ENCODE data around the gene FOCAD. TPM values are rescaled to one million over a fixed set of nuclear protein-coding genes. Genes with fewer than 3 reads are reported as not detected.

The FOCAD gene
- total RNA-seq, 8 experiments from 2014 or later, result 23.1 to 59.7 (median 43.2) TPM

DNA sequence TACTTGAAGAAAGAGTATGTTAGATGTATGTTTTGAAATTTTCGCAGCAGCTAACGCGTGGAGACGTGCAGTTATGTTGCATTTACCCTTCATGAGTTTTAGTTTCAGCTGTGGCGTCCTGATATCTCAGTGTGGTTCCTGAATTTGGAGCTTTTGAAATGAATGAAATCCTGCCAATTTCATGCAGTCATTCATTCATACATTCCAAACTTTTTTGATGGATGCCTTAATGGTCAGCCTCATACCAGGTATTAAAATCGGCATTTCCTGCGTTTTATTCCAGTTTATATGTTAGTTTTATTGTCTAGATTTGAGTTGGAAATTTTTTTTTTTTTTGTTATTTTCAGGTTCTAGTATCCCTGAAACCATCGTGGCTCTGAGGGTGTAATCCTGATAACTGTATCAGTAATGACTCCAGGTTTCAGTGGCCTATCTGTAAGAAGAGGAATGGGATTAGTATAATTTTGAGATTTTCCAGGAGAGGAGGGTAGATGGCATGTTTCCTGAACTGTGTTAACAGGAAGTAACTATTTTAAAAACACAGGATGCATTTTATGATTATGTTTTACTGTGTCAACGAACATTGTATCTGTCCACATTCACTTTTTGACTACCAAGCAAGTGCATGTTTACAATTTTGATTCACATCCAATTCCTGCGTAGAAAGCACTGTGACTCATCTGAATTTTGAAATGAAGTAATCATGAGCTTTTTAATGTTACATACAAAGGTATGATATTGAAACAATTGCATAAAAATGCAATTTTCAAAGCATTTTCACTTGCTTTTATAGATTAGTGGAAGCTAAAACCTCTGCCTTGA lies 1.0 kb downstream of the FOCAD start:
- peak overlapping the region; percentile 91 to 95 for H3K27ac ChIP-seq
- in situ Hi-C loops (cut with MboI; ENCODE audit: low pct_unique_long_range_greater_than_20kb in 2 of 9, low sequenced_read_pairs in 9 of 9, unreplicated experiment in 9 of 9), result no loop called here
- WGBS, 10 experiments, result 0 to 61% (median 12%) methylated on average over 1 to 10 of the region's 10 CpGs
- no peak for ATAC-seq (replicated peaks in 6 of 8)
- H3K4me3 ChIP-seq, result peak overlapping the region; percentile 59 to 83 (median 74)
- H3K4me1 ChIP-seq (replicated peaks in 1 of 2), result peaks cover 4 to 11% of the 10 kb centered on the region in 2 donors

DNA sequence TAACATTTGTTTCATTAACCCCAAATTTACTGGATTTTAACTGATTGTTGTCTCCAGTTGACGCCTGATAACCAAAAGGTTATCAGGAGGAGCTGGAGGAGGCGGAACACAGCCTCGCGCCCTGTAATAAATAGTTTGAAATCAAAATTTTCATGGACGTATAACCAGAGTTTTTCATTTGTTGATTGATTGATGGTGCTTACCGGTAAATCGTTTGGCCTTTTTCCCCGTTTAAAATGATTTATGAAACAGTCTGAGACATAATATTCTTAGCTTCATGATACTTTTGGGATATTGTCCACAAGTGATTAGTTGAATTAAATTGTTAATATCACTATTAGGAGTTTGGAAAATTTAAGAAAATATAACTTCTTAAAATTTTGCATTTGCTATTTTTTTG lies 1.7 kb downstream of the FOCAD start:
- Histone ChIP-seq H3K4me3 (peak overlapping the region in 2 of 5 donors; percentile 1 to 83), H3K27ac (no peak overlapping the region), H3K4me1 (replicated peaks in 1 of 2) (peaks cover 4 to 11% of the 10 kb centered on the region in 2 donors)
- no peak for ATAC-seq (replicated peaks in 6 of 8)
- in situ Hi-C loops (cut with MboI; ENCODE audit: low pct_unique_long_range_greater_than_20kb in 2 of 9, low sequenced_read_pairs in 9 of 9, unreplicated experiment in 9 of 9), result no loop called here
- 70 to 100% (median 82%) methylated on average over 3 to 8 of the region's 8 CpGs; no CpG with 5 or more reads in 1 of the 10 experiments for WGBS, 10 experiments

DNA sequence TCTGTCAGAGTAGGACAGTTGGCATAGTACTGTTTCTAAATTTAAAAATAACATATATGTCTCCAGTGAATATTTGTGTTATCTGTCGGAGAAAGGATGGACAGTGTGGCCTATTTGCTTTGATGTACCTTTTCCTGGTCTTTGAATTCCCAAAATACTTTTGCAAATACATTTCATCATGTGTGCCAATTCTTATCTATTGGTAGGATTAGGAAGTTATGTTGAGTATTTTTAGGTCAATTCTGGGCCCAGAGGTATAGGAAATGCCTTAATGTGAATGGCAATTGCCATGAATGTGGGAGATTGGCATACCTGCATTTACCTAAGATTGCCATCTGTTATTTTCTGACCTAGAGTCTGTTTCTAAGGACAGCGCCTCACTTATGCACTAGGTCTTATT lies 5.8 kb downstream of the FOCAD start:
- H3K27ac ChIP-seq, result no peak overlapping the region
- no peak overlapping the region for H3K4me3 ChIP-seq
- 85 to 100% (median 100%) methylated on average over 1 to 2 of the region's 2 CpGs; no CpG with 5 or more reads in 1 of the 10 experiments for WGBS, 10 experiments
- H3K4me1 ChIP-seq (replicated peaks in 1 of 2), result peaks cover 0 to 10% of the 10 kb centered on the region in 2 donors
- in situ Hi-C loops (cut with MboI; ENCODE audit: low pct_unique_long_range_greater_than_20kb in 2 of 9, low sequenced_read_pairs in 9 of 9, unreplicated experiment in 9 of 9), result no loop called here
- no peak for ATAC-seq (replicated peaks in 6 of 8)

DNA sequence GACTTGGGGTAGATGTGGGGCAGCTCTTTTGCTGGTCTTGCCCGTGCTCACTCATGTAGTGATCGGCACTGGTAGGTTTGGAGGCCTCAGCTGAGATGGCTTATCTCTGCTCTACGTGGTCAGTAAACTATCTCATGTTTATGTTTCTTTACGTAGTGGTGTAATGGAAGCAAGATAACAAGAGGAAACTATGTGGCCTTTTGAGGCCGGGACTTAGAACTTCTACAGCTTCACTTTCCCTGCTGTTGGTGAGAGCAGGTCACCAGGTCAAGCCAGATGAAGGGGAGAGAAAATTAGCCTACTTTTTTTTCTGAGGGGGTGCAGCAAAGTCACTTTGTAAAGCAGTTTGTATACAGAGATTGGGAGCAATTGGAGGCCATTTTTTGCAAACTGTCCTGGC lies 8.5 kb downstream of the FOCAD start:
- in situ Hi-C loops (cut with MboI; ENCODE audit: low pct_unique_long_range_greater_than_20kb in 2 of 9, low sequenced_read_pairs in 9 of 9, unreplicated experiment in 9 of 9), result no loop called here
- Histone ChIP-seq H3K27ac (no peak overlapping the region), H3K4me3 (no peak overlapping the region), H3K4me1 (replicated peaks in 1 of 2) (no peaks in the 10 kb centered on the region)
- 60 to 100% (median 83%) methylated on average over 2 to 4 of the region's 5 CpGs; no CpG with 5 or more reads in 2 of the 10 experiments for WGBS, 10 experiments
- ATAC-seq (replicated peaks in 6 of 8), result no peak

DNA sequence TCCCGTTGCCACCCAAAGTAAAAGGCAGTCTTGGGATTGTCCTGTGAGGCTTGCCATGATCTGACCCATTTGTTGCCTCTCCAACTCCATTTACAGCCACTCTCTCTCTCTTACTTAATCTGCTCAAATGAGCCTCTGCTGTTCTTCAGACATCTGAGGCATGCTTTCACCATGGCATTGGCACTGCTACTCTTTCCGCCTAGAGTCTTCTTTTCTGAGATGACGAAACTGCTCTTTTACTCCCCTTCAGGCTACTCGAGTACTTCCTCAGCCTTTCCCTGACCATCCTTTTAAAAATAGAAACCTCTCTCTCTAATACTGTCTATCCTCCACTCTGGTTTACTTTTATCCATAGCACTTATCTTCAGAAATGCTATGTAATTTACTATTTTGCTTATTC lies 9.0 kb downstream of the FOCAD start:
- no peak for ATAC-seq (replicated peaks in 6 of 8)
- no peak overlapping the region for H3K4me3 ChIP-seq
- no peaks in the 10 kb centered on the region for H3K4me1 ChIP-seq (replicated peaks in 1 of 2)
- no peak overlapping the region for H3K27ac ChIP-seq
- in situ Hi-C loops (cut with MboI; ENCODE audit: low pct_unique_long_range_greater_than_20kb in 2 of 9, low sequenced_read_pairs in 9 of 9, unreplicated experiment in 9 of 9), result no loop called here
- 80 to 100% (median 94%) methylated on average over 1 to 4 of the region's 4 CpGs; no CpG with 5 or more reads in 1 of the 10 experiments for WGBS, 10 experiments

DNA sequence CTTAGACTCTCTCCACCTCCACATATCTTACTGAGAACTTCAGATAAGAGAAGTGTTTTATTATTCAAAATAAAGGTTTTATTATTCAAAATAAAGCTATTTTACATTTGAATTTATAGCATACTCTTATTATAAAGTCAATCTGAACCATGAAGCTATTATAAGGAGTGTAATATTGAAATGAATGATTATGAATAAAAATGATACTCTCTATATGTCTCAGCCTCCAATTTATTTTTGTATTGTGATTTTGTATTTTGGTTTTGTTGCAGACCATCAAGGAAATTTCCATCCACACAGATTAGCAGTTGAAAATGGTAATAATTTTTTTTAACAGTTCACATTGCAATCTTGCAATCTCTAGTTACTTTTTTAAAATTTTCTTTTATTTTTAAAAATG lies 10.2 kb downstream of the FOCAD start:
- ATAC-seq (replicated peaks in 6 of 8), result no peak
- H3K4me1 ChIP-seq (replicated peaks in 1 of 2), result no peaks in the 10 kb centered on the region
- in situ Hi-C loops (cut with MboI; ENCODE audit: low pct_unique_long_range_greater_than_20kb in 2 of 9, low sequenced_read_pairs in 9 of 9, unreplicated experiment in 9 of 9), result no loop called here
- no peak overlapping the region for H3K27ac ChIP-seq
- no peak overlapping the region for H3K4me3 ChIP-seq

DNA sequence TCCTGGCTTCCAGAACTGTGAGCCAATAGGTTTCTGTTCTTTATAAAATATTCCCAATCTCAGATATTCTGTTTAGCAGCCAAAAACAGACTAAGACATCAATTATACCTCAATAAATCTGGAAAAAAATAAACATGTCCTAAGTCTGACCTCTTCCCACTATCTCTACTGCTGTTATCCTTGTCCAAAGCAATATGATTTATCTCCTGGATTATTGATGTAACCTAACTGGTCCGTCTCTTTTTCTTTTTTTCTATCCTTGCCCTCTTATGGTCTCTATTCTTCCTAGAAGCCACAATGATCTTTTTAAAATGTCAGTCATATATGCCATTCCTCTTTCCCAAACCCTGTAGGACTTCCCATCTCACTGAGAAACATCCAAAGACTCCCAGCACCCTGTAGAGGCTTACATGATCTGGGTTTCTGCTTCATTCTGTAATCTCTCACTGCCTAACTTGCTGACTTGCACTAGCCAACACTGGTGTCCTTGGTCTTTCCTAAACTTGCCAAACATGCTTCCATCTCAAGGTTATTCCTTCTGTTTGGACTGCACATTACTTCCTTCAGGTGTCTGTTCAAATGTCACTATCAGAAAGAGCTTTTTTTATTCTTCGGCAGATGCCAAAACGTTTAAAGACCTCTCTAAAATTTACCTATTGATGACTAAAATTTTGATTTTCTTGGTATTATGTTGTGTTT lies 13.1 kb downstream of the FOCAD start:
- in situ Hi-C loops (cut with MboI; ENCODE audit: low pct_unique_long_range_greater_than_20kb in 2 of 9, low sequenced_read_pairs in 9 of 9, unreplicated experiment in 9 of 9), result no loop called here
- WGBS, 10 experiments, result 58 to 100% (median 83%) methylated on average over 1 to 3 of the region's 3 CpGs; no CpG with 5 or more reads in 1 of the 10 experiments
- no peak overlapping the region for H3K27ac ChIP-seq
- ATAC-seq (replicated peaks in 6 of 8), result no peak
- peaks cover 3 to 5% of the 10 kb centered on the region in 2 donors for H3K4me1 ChIP-seq (replicated peaks in 1 of 2)
- no peak overlapping the region for H3K4me3 ChIP-seq

DNA sequence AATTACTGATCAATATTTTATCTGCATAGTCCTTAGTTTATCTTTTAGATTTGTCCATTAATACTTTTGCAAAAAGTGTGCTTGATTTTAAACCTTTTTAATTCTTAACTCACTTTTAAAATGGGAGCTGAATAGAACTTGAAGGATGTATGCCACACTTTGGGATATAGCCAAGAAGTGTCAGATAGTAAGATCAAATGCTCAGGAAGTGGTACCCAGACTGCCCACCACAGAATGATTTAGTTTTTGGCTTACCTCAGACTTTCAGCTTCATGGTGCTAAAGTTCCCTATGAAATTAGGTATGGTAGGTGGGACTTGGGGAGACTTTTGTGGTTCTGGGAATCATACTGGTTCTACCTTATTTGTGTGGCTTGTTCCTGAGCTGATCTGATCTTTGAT lies 14.7 kb downstream of the FOCAD start:
- in situ Hi-C loops (cut with MboI; ENCODE audit: low pct_unique_long_range_greater_than_20kb in 2 of 9, low sequenced_read_pairs in 9 of 9, unreplicated experiment in 9 of 9), result no loop called here
- Histone ChIP-seq H3K4me1 (replicated peaks in 1 of 2) (peaks cover 3 to 5% of the 10 kb centered on the region in 2 donors), H3K27ac (no peak overlapping the region), H3K4me3 (no peak overlapping the region)
- no peak for ATAC-seq (replicated peaks in 6 of 8)

DNA sequence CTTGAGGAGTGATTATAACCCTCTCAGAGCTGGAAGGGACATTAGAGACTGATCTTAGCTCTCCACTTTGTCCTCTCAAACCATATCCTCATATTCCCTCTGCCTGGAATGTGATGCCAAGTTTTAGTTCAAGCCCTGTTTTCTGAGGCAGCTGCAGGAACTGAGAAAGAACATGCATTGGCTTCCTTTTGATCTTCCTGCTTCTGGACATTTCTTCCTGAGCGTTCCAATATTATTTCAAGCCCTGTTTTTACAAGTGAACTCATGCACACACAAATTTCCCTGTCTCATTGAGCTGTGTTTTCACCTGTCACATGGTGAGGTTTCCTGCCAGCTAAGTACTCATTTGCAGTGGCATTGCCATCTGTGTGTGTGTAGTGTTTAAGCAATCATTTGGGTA lies 17.0 kb downstream of the FOCAD start:
- in situ Hi-C loops (cut with MboI; ENCODE audit: low pct_unique_long_range_greater_than_20kb in 2 of 9, low sequenced_read_pairs in 9 of 9, unreplicated experiment in 9 of 9), result no loop called here
- H3K4me3 ChIP-seq, result no peak overlapping the region
- peak in 4 of 8 experiments; percentile 29 to 49 (median 38) for ATAC-seq (replicated peaks in 6 of 8)

DNA sequence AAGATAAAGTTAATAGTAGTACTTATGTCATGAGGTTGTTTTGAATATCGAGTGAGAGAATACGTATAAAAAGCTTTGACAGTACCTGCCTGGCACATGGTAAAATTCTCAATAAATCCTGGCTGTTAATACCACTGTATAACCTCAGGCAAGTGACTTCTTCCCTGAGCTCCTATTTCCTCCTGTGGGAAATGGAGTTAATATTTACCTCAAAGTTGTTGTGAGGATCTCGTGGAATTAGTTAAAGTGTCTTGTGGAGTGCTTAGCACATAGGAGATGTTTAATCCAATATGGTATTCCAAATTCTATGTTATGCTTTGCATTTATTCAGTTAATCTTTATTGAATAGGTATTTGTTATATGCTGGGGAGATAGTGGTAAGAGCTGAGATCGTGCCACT lies 18.5 kb downstream of the FOCAD start:
- 80 to 100% (median 91%) methylated on average over 1 to 4 of the region's 4 CpGs; no CpG with 5 or more reads in 1 of the 10 experiments for WGBS, 10 experiments
- peaks cover 3 to 5% of the 10 kb centered on the region in 2 donors for H3K4me1 ChIP-seq (replicated peaks in 1 of 2)
- H3K4me3 ChIP-seq, result no peak overlapping the region
- ATAC-seq (replicated peaks in 6 of 8), result no peak
- no peak overlapping the region for H3K27ac ChIP-seq
- in situ Hi-C loops (cut with MboI; ENCODE audit: low pct_unique_long_range_greater_than_20kb in 2 of 9, low sequenced_read_pairs in 9 of 9, unreplicated experiment in 9 of 9), result no loop called here

More for the DNA sequence above, 17.0 kb downstream of the FOCAD start:
- 0 to 83% (median 50%) methylated on average over 1 of the region's 1 CpG; no CpG with 5 or more reads in 3 of the 10 experiments for WGBS, 10 experiments
- H3K27ac ChIP-seq, result no peak overlapping the region
- H3K4me1 ChIP-seq (replicated peaks in 1 of 2), result peaks cover 3 to 5% of the 10 kb centered on the region in 2 donors

DNA sequence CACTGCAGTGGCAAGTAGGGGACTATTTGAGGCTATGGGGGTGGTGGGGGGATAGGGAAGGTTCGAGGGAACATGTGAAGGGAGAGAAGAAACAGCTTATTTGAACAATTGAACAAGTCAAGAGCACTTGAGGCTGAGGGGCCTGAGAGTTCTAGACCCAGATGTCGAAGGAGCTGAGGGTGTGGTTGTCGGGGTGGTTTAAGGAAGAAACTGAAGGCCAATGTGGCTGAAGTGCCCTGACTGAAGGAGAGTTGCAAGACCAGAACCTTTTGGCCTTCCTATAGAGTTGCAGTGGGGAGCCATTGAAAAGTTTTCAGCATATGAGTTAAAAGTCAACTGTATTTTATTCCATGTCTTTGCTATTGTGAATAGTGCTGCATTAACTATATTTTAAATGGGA lies 19.1 kb downstream of the FOCAD start:
- in situ Hi-C loops (cut with MboI; ENCODE audit: low pct_unique_long_range_greater_than_20kb in 2 of 9, low sequenced_read_pairs in 9 of 9, unreplicated experiment in 9 of 9), result no loop called here
- ATAC-seq (replicated peaks in 6 of 8), result no peak
- 80 to 100% (median 94%) methylated on average over 1 to 2 of the region's 3 CpGs; no CpG with 5 or more reads in 5 of the 10 experiments for WGBS, 10 experiments

DNA sequence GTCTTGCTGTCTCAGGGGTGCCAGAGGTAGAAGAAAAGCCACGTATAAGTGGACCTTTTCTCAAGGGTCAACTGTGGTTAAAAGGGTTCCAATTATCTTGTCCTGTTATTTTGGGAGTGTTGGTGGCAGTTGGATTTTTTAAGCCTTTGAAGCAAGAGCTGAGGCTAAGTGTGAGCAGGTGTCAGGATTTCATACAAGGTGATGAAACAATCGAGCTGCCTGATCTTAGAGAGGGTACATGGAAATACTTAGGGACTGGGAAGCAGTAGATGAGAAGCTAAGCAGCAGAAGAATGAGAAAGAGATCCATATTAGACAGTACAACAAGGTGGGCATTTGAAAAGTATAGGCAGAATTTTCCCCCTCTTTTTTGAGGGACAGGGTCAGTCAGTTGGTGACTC lies 23.6 kb downstream of the FOCAD start:
- H3K27ac ChIP-seq, result no peak overlapping the region
- no peak overlapping the region for H3K4me3 ChIP-seq
- 50 to 100% (median 80%) methylated on average over 1 to 2 of the region's 2 CpGs; no CpG with 5 or more reads in 1 of the 10 experiments for WGBS, 10 experiments
- no peaks in the 10 kb centered on the region for H3K4me1 ChIP-seq (replicated peaks in 1 of 2)
- ATAC-seq (replicated peaks in 6 of 8), result no peak
- in situ Hi-C loops (cut with MboI; ENCODE audit: low pct_unique_long_range_greater_than_20kb in 2 of 9, low sequenced_read_pairs in 9 of 9, unreplicated experiment in 9 of 9), result no loop called here

More for the DNA sequence above, 19.1 kb downstream of the FOCAD start:
- Histone ChIP-seq H3K4me1 (replicated peaks in 1 of 2) (peaks cover 3 to 5% of the 10 kb centered on the region in 2 donors), H3K27ac (no peak overlapping the region), H3K4me3 (no peak overlapping the region)

DNA sequence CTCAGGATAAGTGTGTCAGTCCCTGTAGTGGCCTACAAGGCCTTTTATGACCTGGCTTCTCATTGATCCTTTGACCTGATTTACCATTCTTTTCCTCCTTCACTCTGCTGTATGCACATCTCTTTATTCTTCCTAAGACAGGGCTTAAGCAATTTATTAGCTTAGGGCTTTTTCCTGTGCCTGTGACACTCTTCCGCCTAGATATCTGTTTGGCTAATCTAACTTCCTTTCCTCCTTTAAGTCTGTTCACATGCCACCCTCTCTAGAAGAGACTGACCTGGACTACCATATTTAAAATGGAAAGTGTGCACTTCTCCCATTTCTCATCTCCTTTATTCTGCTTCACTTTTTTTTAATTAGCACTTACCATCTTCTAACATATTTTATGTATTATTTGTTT lies 29.1 kb downstream of the FOCAD start:
- H3K27ac ChIP-seq, result no peak overlapping the region
- no peak overlapping the region for H3K4me3 ChIP-seq
- ATAC-seq (replicated peaks in 6 of 8), result no peak
- 86 to 100% (median 100%) methylated on average over 1 of the region's 1 CpG; no CpG with 5 or more reads in 4 of the 10 experiments for WGBS, 10 experiments
- H3K4me1 ChIP-seq (replicated peaks in 1 of 2), result no peaks in the 10 kb centered on the region
- in situ Hi-C loops (cut with MboI; ENCODE audit: low pct_unique_long_range_greater_than_20kb in 2 of 9, low sequenced_read_pairs in 9 of 9, unreplicated experiment in 9 of 9), result no loop called here

Data from motor neuron (in vitro differentiated cells).